GM12801 (cell line): ENCODE measurements around the gene NUPR2.

Experiments
- TF ChIP-seq, protein P1 (sequence below): IDR thresholded peaks from one replicate; pipeline ENCODE4 v1.5.1; 2011; ENCODE audit warnings: control low read depth; ENCODE audit not compliant: insufficient read length; ENCODE audit errors: extremely low read depth

The NUPR2 gene

DNA sequence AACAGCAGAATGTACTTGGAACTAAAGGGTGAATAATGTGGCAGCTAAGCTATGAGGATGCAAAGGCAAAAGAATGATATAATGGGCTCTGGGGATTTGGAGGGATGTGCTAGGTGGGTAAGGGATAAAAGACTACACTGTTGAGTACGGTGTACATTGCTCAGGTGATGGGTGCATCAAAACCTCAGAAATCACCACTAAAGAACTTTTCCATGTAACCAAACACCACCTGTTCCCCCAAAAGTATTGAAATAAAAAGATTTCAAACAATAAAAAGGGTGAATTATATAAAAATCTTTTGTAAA is 8.3 kb downstream of the NUPR2 start:
- TF ChIP-seq, protein P1, sequence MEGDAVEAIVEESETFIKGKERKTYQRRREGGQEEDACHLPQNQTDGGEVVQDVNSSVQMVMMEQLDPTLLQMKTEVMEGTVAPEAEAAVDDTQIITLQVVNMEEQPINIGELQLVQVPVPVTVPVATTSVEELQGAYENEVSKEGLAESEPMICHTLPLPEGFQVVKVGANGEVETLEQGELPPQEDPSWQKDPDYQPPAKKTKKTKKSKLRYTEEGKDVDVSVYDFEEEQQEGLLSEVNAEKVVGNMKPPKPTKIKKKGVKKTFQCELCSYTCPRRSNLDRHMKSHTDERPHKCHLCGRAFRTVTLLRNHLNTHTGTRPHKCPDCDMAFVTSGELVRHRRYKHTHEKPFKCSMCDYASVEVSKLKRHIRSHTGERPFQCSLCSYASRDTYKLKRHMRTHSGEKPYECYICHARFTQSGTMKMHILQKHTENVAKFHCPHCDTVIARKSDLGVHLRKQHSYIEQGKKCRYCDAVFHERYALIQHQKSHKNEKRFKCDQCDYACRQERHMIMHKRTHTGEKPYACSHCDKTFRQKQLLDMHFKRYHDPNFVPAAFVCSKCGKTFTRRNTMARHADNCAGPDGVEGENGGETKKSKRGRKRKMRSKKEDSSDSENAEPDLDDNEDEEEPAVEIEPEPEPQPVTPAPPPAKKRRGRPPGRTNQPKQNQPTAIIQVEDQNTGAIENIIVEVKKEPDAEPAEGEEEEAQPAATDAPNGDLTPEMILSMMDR, result no peak

DNA sequence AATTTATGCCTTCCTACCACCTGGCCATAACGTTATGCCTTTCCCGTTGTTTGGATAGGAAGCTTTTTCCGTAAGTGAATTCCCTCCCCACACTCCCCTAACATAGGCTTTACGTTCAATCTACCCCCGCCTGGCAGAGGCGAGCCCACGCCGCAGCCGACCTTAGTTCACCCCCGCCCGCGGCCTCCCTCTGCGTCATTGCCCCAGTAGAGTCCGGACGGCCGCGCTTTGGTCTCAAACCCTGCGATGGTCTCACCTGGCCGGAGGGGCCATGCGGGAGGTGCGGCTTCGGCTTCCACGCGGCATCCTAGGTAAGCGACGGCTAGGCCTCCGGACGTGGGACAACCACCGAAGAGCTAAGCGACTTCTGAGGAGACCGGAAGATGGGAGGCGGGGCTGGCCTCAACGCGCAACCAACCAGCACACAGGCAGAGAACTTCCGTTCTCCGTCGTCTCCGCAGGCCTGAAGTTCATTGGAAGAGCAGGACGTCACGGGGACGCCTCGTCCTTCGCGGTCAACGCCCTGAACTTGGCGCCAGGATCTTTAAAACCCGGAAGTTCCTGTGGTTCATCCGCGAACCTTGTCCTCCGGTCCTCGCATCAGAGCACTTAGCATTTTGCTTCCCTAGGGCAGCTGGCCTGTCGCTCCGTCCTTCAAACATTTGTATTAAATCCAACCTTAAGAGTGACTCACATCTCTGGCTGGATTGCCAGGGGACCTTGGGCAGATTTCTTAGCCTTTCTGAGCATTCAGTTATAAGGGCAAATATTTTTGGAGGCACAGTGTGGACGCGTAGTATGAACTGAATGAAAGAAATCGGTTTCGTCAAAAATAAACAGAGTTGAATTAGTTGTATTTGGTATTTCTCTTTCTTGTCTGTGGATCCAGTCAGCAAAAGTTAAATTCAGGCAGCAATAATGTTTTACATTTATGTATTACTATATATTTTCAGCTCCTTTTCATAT is 9.8 kb downstream of the NUPR2 start, which contains the start of gene CHCHD2:
CHCHD2 (minus strand) TSS at position 369 of the 966 bp plus-strand sequence; CDS start at position 306, 63 bp downstream.
- TF ChIP-seq, protein P1, result no peak

DNA sequence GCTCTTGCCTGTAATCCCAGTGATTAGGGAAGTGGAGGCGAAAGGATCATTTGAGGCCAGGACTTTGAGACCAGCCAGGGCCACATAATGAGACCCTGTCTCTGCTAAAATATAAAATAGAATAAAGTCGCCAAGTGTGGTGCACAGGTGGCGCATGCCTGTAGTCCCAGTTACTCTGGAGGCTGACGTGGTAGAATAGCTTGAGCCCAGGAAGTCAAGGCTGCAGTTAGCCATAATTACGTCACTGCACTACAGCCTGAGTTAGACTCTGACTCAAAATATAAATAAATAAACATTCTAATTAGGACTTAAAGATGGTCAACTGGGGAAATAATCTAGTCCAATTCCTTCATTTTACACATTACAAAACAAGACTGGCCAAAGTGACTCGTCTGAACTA is 10.7 kb downstream of the NUPR2 start:
- TF ChIP-seq, protein P1, result no peak

DNA sequence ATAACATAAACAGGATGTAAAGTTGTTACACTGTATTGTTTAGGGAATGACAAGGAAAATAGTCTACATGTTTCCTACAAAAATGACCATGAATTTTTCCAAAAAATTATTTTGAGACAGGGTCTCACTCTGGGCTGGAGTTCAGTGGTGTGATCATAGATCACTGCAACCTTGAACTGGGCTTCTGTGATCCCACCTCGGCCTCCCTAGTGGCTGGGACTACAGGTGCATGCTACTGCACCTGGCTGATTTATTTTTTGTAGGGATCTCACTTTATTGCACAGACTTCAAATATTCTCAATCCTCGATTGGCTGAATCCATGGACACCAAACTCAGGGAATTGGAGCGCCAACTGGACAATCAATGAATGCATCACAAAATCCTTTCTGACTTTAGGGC is 16.6 kb downstream of the NUPR2 start:
- TF ChIP-seq, protein P1, result no peak

DNA sequence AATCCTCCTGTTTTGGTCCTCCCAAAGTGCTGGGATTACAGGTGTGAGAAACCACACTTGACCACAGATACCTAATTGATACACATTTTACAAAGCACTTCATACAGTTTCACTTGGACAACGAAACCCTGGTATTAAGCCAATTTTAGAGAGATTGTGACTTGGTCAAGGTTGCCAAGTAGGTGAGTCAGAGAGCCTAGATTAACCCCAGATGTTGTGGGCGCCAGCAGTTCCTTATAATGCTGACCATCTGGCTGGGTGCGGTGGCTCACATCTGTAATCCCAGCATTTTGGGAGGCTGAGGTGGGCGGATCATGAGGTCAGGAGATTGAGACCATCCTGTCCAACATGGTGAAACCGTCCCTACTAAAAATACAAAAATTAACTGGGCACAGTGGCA is 18.5 kb downstream of the NUPR2 start:
- TF ChIP-seq, protein P1, result no peak

DNA sequence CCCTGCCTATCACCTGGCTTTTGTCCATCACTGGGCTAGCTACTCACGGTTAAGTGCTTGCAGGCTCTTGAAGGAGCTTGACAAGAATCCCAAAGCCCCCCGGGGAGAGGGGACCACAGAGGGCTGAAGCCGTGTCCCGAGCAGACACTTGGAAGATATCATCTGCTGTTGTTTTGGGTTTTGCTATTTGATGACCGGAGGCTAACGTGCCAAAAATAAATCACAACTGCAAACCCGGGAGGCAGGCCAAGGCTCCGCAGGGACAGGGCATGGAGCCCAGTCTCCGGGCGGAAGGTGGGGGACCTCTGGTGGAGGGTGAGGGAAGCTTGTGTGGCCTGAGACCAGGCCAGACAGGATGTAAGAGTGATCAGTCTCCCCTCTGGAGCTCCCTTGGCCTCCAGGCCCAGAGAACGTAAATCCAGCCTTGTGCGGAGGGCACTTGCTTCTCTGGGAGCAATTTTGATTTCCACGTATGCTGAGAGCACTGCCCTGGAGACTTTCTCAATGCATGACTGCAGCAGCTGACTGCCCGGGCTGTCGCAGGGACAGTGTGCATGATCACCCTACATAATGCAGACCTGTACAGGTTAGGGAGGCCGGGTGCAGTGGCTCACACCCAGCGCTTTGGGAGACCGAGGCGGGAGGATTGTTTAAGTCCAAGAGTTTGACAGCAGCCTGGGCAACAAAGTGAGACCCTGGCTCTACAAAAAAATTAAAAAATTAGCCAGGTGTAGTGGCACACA is 23.3 kb downstream of the NUPR2 start, which contains the start of gene PHKG1:
PHKG1 (minus strand) TSS at position 164 of the 743 bp plus-strand sequence. CDS start 4,011 bp downstream, outside the sequence.
- TF ChIP-seq, protein P1, result no peak

DNA sequence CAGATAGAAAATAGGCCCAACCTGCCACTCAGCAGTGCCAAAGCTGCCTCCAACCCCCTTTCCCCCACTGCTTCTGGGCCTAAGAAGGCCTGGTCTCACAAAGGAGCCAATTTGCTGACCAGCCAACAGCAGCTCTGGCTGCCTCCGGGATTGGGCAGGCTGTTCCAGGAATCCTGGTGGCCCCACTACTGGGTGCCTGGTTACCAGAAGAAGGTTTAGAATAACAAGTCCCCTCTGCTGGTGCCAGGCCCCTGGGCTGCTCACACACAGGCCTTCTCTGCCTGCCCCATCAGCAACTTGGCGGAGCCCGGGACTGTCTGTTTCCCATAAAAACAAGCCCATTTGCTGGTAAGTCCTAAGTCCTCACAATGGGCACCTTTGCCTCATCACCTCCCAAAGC is 24.6 kb downstream of the NUPR2 start:
- TF ChIP-seq, protein P1, result no peak
